ENCODE results near the gene EEPD1. TPM values are rescaled to one million over a fixed set of nuclear protein-coding genes. Genes with fewer than 3 reads are reported as not detected.

Gene EEPD1
- total RNA-seq, 2 donors from 2014 or later: 21.9 to 30.1 TPM

GRCh38 chr7:36216063-36216684 lies 63.1 kb downstream of the EEPD1 start:
- Histone ChIP-seq H3K4me3 (no peak overlapping the region), H3K4me1 (replicated peaks) (no peaks in the 10 kb centered on the region), H3K27ac (no peak overlapping the region), H3K27me3 (replicated peaks; ENCODE audit: insufficient read depth) (no peaks in the 10 kb centered on the region), H3K36me3 (no peaks in the 10 kb centered on the region), H3K9me3 (no peaks in the 10 kb centered on the region)
- TF ChIP-seq CTCF (IDR thresholded peaks at IDR 0.05): no peak
- TF ChIP-seq POLR2A (IDR thresholded peaks at IDR 0.05): no peak
- no peak for TF ChIP-seq POLR2AphosphoS5 (IDR thresholded peaks at IDR 0.05)
- no peak for DNase-seq (ENCODE audit: low spot score)
- WGBS: 71% methylated on average over 4 of the region's 4 CpGs
- intact Hi-C loops (cut with DNase I): no loop called here

GRCh38 chr7:36217211-36217960 lies 64.3 kb downstream of the EEPD1 start:
- WGBS: 96% methylated on average over 4 of the region's 4 CpGs
- Histone ChIP-seq H3K9me3 (no peaks in the 10 kb centered on the region), H3K4me3 (no peak overlapping the region), H3K27me3 (replicated peaks; ENCODE audit: insufficient read depth) (no peaks in the 10 kb centered on the region), H3K27ac (no peak overlapping the region), H3K4me1 (replicated peaks) (no peaks in the 10 kb centered on the region), H3K36me3 (no peaks in the 10 kb centered on the region)
- no peak for DNase-seq (ENCODE audit: low spot score)
- intact Hi-C loops (cut with DNase I): no loop called here
- no peak for TF ChIP-seq POLR2AphosphoS5 (IDR thresholded peaks at IDR 0.05)
- TF ChIP-seq POLR2A (IDR thresholded peaks at IDR 0.05): no peak
- TF ChIP-seq CTCF (IDR thresholded peaks at IDR 0.05): no peak

DNA sequence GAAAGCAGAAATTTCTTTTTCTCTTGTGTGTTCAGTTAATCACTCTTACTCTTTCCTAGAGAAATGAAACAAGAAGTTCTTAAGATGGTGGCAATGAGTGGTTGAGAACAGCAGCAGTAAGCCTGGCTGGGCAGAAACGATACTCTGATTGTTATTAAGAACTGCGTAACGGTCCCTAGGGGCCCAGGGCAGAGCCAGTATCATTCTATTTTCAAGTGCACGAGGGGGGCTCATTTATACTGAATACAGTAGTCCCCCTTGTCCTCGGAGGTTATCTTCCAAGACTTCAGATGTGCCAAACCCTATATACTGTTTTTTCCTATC lies 64.9 kb downstream of the EEPD1 start:
- H3K4me3 ChIP-seq: no peak overlapping the region
- TF ChIP-seq POLR2AphosphoS5 (IDR thresholded peaks at IDR 0.05): no peak
- no peak for TF ChIP-seq POLR2A (IDR thresholded peaks at IDR 0.05)
- no peak for TF ChIP-seq CTCF (IDR thresholded peaks at IDR 0.05)
- DNase-seq (ENCODE audit: low spot score): no peak
- 79% methylated on average over 5 of the region's 5 CpGs for WGBS
- H3K27me3 ChIP-seq (replicated peaks; ENCODE audit: insufficient read depth): no peaks in the 10 kb centered on the region
- H3K9me3 ChIP-seq: no peaks in the 10 kb centered on the region
- intact Hi-C loops (cut with DNase I): no loop called here
- H3K4me1 ChIP-seq (replicated peaks): no peaks in the 10 kb centered on the region
- no peaks in the 10 kb centered on the region for H3K36me3 ChIP-seq
- H3K27ac ChIP-seq: no peak overlapping the region

- Histone ChIP-seq H3K4me3 (no peak overlapping the region), H3K9me3 (no peaks in the 10 kb centered on the region), H3K27ac (no peak overlapping the region), H3K4me1 (replicated peaks) (no peaks in the 10 kb centered on the region), H3K27me3 (replicated peaks; ENCODE audit: insufficient read depth) (no peaks in the 10 kb centered on the region), H3K36me3 (no peaks in the 10 kb centered on the region)
- WGBS: 100% methylated on average over 1 of the region's 1 CpG
- TF ChIP-seq POLR2AphosphoS5 (IDR thresholded peaks at IDR 0.05) (no peak), CTCF (IDR thresholded peaks at IDR 0.05) (no peak), POLR2A (IDR thresholded peaks at IDR 0.05) (no peak)
- no peak for DNase-seq (ENCODE audit: low spot score)
- intact Hi-C loops (cut with DNase I): no loop called here
These were observed 66.4 kb downstream of the EEPD1 start for GRCh38 chr7:36219429-36219828.

GRCh38 chr7:36223851-36224250 lies 70.8 kb downstream of the EEPD1 start:
- no peaks in the 10 kb centered on the region for H3K4me1 ChIP-seq (replicated peaks)
- H3K27me3 ChIP-seq (replicated peaks; ENCODE audit: insufficient read depth): no peaks in the 10 kb centered on the region
- no peak overlapping the region for H3K4me3 ChIP-seq
- no peaks in the 10 kb centered on the region for H3K36me3 ChIP-seq
- H3K9me3 ChIP-seq: no peaks in the 10 kb centered on the region
- DNase-seq (ENCODE audit: low spot score): no peak
- TF ChIP-seq POLR2AphosphoS5 (IDR thresholded peaks at IDR 0.05): no peak
- no peak overlapping the region for H3K27ac ChIP-seq
- intact Hi-C loops (cut with DNase I): no loop called here
